ENCODE results near the gene ACKR1.

The ACKR1 gene

DNA sequence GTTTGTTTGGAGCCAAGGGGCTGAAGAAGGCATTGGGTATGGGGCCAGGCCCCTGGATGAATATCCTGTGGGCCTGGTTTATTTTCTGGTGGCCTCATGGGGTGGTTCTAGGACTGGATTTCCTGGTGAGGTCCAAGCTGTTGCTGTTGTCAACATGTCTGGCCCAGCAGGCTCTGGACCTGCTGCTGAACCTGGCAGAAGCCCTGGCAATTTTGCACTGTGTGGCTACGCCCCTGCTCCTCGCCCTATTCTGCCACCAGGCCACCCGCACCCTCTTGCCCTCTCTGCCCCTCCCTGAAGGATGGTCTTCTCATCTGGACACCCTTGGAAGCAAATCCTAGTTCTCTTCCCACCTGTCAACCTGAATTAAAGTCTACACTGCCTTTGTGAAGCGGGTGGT is 1.4 kb downstream of the ACKR1 start:
- in situ Hi-C loops (cut with MboI; ENCODE audit: low sequenced_read_pairs, unreplicated experiment): no loop called here
- TF ChIP-seq CTCF (IDR thresholded peaks at IDR 0.05; ENCODE audit: borderline replicate concordance, control extremely low read depth, extremely low read depth, insufficient read depth, missing control alignments): no peak
- DNase-seq (ENCODE audit: low spot score): no peak

DNA sequence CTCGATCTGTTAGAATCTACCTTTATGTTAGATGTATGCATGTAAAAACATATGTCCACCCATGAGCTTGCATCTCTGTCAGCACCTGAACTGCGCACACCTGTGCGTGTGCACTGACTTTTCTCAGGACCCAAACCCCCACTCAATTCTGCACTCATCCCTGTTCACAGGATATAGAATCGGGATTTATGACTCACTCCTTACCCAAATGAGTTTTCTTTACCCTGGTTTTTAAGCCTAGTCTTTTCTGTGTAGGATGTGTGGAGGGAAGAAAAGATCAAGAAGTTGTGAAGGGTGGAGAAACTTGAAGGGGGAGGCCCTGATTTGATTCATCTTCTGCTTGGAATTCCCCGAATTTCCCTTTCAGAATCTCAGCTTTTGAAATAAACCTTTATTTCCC is 2.4 kb downstream of the ACKR1 start:
- no peak for TF ChIP-seq CTCF (IDR thresholded peaks at IDR 0.05; ENCODE audit: borderline replicate concordance, control extremely low read depth, extremely low read depth, insufficient read depth, missing control alignments)
- no peak for DNase-seq (ENCODE audit: low spot score)
- in situ Hi-C loops (cut with MboI; ENCODE audit: low sequenced_read_pairs, unreplicated experiment): no loop called here

- in situ Hi-C loops (cut with MboI; ENCODE audit: low sequenced_read_pairs, unreplicated experiment): no loop called here
- no peak for TF ChIP-seq CTCF (IDR thresholded peaks at IDR 0.05; ENCODE audit: borderline replicate concordance, control extremely low read depth, extremely low read depth, insufficient read depth, missing control alignments)
- DNase-seq (ENCODE audit: low spot score): no peak
These were observed 3.1 kb downstream of the ACKR1 start for GRCh38 chr1:159207774-159208173.

- TF ChIP-seq CTCF (IDR thresholded peaks at IDR 0.05; ENCODE audit: borderline replicate concordance, control extremely low read depth, extremely low read depth, insufficient read depth, missing control alignments): no peak
- in situ Hi-C loops (cut with MboI; ENCODE audit: low sequenced_read_pairs, unreplicated experiment): no loop called here
- no peak for DNase-seq (ENCODE audit: low spot score)
These were observed 3.6 kb downstream of the ACKR1 start for GRCh38 chr1:159208175-159208825.

DNA sequence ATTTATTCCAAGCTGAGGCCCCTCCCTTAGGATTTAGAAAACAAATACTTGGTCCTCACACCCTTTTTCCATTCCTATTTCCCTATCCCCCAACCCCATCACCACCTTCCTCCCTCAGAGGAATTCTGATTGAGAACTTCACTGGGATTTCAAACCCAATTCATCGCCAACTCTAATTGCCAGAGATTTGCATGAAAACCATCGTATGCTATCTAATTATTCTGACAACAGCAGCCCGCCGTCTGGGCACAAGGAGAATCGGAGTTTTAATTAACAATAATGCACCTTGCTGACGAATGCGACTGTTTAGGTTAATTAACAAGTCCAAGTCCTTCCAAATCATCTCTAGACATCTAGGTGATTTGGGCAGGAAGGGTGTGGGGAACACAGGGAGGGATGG is 4.4 kb downstream of the ACKR1 start:
- DNase-seq (ENCODE audit: low spot score): no peak
- TF ChIP-seq CTCF (IDR thresholded peaks at IDR 0.05; ENCODE audit: borderline replicate concordance, control extremely low read depth, extremely low read depth, insufficient read depth, missing control alignments): no peak
- in situ Hi-C loops (cut with MboI; ENCODE audit: low sequenced_read_pairs, unreplicated experiment): no loop called here

- DNase-seq (ENCODE audit: low spot score): peak; percentile 56
- TF ChIP-seq CTCF (IDR thresholded peaks at IDR 0.05; ENCODE audit: borderline replicate concordance, control extremely low read depth, extremely low read depth, insufficient read depth, missing control alignments): peak; percentile 84
- in situ Hi-C loops (cut with MboI; ENCODE audit: low sequenced_read_pairs, unreplicated experiment): loop anchor here (10.0 kb wide), 1 partner anchor 47 kb away; no protein-coding TSS in a partner anchor
These were observed 6.9 kb downstream of the ACKR1 start for GRCh38 chr1:159211331-159212136.
